Stomach (tissue), 9 donors: ENCODE measurements around the gene FSD1. TPM values are rescaled to one million over a fixed set of nuclear protein-coding genes. Genes with fewer than 3 reads are reported as not detected.
A peak's percentile ranks its signal among the peaks of the same experiment; 100 is the strongest.

Source experiments
- DNase-seq, 2 donors: peaks; one replicate each; pipeline versions ENCODE4 v3.0.0 to v3.0.0-alpha.2; 2013 to 2019
- H3K27ac ChIP-seq, 5 donors: fragments of 200-600 bp in 4 of 5; sonication (generic) in 4 of 5; one replicate each; pipeline ENCODE4 v1.5.1; 2013 to 2019; ENCODE audit warnings: mild to moderate bottlenecking in 1 of 5, moderate library complexity in 1 of 5
- H3K27me3 ChIP-seq, 3 donors: fragments of 200-600 bp; sonication (generic); one replicate each; pipeline ENCODE4 v1.5.1; 2017 to 2019; ENCODE audit warnings: mixed run types in 1 of 3
- H3K36me3 ChIP-seq, 4 donors: fragments of 200-600 bp; sonication (generic); 1 replicate in 3 of 4; 2 replicates in 1 of 4; pipeline ENCODE4 v1.5.1; 2016 to 2019
- H3K4me1 ChIP-seq, 4 donors: fragments of 200-600 bp; sonication (generic); one replicate each; pipeline ENCODE4 v1.5.1; 2016 to 2019
- H3K4me3 ChIP-seq, 4 donors: fragments of 200-600 bp; sonication (generic) in 3 of 4; one replicate each; pipeline ENCODE4 v1.5.1; 2016 to 2019; ENCODE audit warnings: mild to moderate bottlenecking in 1 of 4
- H3K9me3 ChIP-seq, 4 donors: fragments of 200-600 bp; sonication (generic); one replicate each; pipeline ENCODE4 v1.5.1; 2016 to 2019
- CTCF ChIP-seq, 7 experiments: fragments of 450-650 bp in 4 of 7; fragments of 200-600 bp in 3 of 7; sonication (generic) in 3 of 7; IDR thresholded peaks; one replicate each; pipeline ENCODE4 v1.5.1; 2016 to 2019; ENCODE audit warnings: antibody characterized with exemption in 7 of 7, control low read depth in 2 of 7, mild to moderate bottlenecking in 1 of 7
- EP300 ChIP-seq: sonication (generic); formaldehyde crosslinking; IDR thresholded peaks from one replicate; pipeline ENCODE4 v1.6.1; 2017; ENCODE audit warnings: antibody characterized with exemption
- POLR2A ChIP-seq, 4 donors: fragments of 450-650 bp; IDR thresholded peaks; one replicate each; pipeline ENCODE4 v1.6.1; 2016; ENCODE audit warnings: antibody characterized with exemption in 4 of 4, control low read depth in 2 of 4, mild to moderate bottlenecking in 1 of 4, moderate library complexity in 1 of 4
- POLR2AphosphoS5 ChIP-seq, 3 donors: sonication (generic); formaldehyde crosslinking; IDR thresholded peaks; one replicate each; pipeline ENCODE4 v1.6.1; 2016; ENCODE audit warnings: antibody characterized with exemption in 3 of 3
- WGBS, 5 donors: extraction: QIAGEN DNeasy Blood & Tissue Kit in 3 of 5; methylation state at CpG; one replicate each; pipeline versions ENCODE4 v1.1.5 to v1.1.7; 2013 to 2018; 5-methylcytosine and 5-hydroxymethylcytosine counted together
- intact Hi-C: fragments of 100-400 bp; cut with DNase I; formaldehyde crosslinking; loops from one replicate; pipeline ENCODE4 v1.15.1; 2023; ENCODE audit warnings: low total_unique reads
- polyA plus RNA-seq, 3 donors: library from polyadenylated mRNA; stranded (reverse); fragments of 200-250 nt; gene quantifications; one replicate each; pipeline ENCODE4 v1.2.3, GENCODE V29; 2013
- total RNA-seq, 5 donors: library from RNA; depleted of rRNA; stranded (reverse); fragments of >200 nt; gene quantifications; one replicate each; pipeline versions ENCODE4 v1.1.0 to v1.2.3, GENCODE V29; 2014 to 2016
- donor health status: healthy with polysubstance abuse.
- donor health status: Bipolar disorder and iron deficiency.
- donor health status: healthy.

The FSD1 gene
- total and polyA plus RNA-seq, 8 donors: 0.31 to 12.5 (median 1.3) TPM; not detected in 3

DNA sequence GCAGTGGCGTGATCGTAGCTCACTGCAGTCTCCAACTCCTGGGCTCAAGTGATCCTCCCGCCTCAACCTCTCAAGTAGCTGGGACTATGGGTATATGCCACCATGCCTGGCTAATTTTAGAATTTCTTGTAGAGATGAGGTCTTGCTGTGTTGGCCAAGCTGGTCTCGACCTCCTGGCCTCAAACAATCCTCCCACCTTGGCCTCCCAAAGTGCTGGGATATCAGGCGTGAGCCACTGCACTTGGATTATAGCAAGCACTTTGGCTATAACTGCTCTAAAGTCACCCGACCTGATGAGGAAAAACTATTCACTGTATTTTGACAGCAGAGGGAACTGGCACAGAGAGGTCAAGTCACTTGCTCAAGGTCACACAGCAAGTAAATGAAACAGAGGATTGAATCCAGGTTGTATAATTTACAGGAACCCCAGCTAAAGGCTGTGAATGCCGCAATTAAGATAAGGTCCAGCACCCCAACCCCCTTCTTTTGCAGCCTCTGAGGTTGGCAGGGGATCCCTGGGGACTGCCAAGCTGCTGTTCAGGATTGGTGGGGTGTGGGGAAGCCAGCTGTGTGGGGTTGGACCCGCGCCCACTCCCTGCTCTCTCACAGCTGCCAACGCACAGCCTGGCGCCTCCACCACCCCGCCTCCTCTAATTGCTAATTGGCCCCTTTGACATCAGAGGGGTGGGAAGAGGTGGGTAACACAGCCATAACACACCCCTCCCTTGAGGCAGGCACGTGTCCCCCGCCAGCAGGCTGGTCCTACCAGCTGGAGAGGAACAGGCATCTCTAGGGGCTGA lies 8.2 kb upstream of the FSD1 start:
- intact Hi-C loops: no loop called here

GRCh38 chr19:4297901-4298809 lies 6.2 kb upstream of the FSD1 start:
- peaks cover 0 to 51% (median 4%) of the 10 kb centered on the region in 3 donors for H3K27me3 ChIP-seq
- WGBS, 5 donors: 73 to 78% (median 74%) methylated on average over 24 to 27 of the region's 27 CpGs
- no peak overlapping the region for H3K27ac ChIP-seq
- H3K36me3 ChIP-seq: no peaks in the 10 kb centered on the region
- no peak overlapping the region for H3K4me3 ChIP-seq
- peaks cover 0 to 6% (median 0%) of the 10 kb centered on the region in 4 donors for H3K4me1 ChIP-seq
- TF ChIP-seq CTCF (IDR thresholded peaks at IDR 0.05) (no peak), POLR2A (IDR thresholded peaks at IDR 0.05) (no peak), POLR2AphosphoS5 (IDR thresholded peaks at IDR 0.05) (no peak), EP300 (no peak)
- DNase-seq: no peak
- intact Hi-C loops: no loop called here
- no peaks in the 10 kb centered on the region for H3K9me3 ChIP-seq

More for the DNA sequence above, 8.2 kb upstream of the FSD1 start:
- H3K27ac ChIP-seq: no peak overlapping the region
- WGBS, 5 donors: 33 to 45% (median 39%) methylated on average over 12 to 14 of the region's 14 CpGs
- H3K27me3 ChIP-seq: peaks cover 0 to 51% (median 4%) of the 10 kb centered on the region in 3 donors
- H3K4me1 ChIP-seq: peaks cover 0 to 6% (median 0%) of the 10 kb centered on the region in 4 donors
- TF ChIP-seq POLR2AphosphoS5 (IDR thresholded peaks at IDR 0.05) (no peak), POLR2A (IDR thresholded peaks at IDR 0.05) (no peak), EP300 (no peak), CTCF (IDR thresholded peaks at IDR 0.05) (no peak)
- H3K36me3 ChIP-seq: no peaks in the 10 kb centered on the region
- H3K9me3 ChIP-seq: no peaks in the 10 kb centered on the region
- H3K4me3 ChIP-seq: no peak overlapping the region
- peak; percentile 38 to 71 for DNase-seq

- DNase-seq: no peak
- TF ChIP-seq POLR2A (IDR thresholded peaks at IDR 0.05) (no peak), CTCF (IDR thresholded peaks at IDR 0.05) (no peak)
- H3K27me3 ChIP-seq: peaks cover 2 to 56% (median 6%) of the 10 kb centered on the region in 3 donors
- intact Hi-C loops: no loop called here
- no peaks in the 10 kb centered on the region for H3K36me3 ChIP-seq
- peaks cover 0 to 6% (median under 1%) of the 10 kb centered on the region in 4 donors for H3K4me1 ChIP-seq
- WGBS, 5 donors: 76 to 89% (median 86%) methylated on average over 7 to 8 of the region's 8 CpGs
- H3K27ac ChIP-seq: no peak overlapping the region
- no peaks in the 10 kb centered on the region for H3K9me3 ChIP-seq
- no peak overlapping the region for H3K4me3 ChIP-seq
Measured at GRCh38 chr19:4298810-4299550, 5.4 kb upstream of the FSD1 start.

- H3K4me1 ChIP-seq: peaks cover 0 to 14% (median 9%) of the 10 kb centered on the region in 4 donors
- TF ChIP-seq POLR2A (IDR thresholded peaks at IDR 0.05) (no peak), CTCF (IDR thresholded peaks at IDR 0.05) (no peak), POLR2AphosphoS5 (IDR thresholded peaks at IDR 0.05) (no peak), EP300 (no peak)
- no peak overlapping the region for H3K27ac ChIP-seq
- 92 to 98% (median 95%) methylated on average over 3 of the region's 3 CpGs for WGBS, 5 donors
- H3K9me3 ChIP-seq: no peaks in the 10 kb centered on the region
- intact Hi-C loops: no loop called here
- H3K27me3 ChIP-seq: peaks cover 9 to 57% (median 22%) of the 10 kb centered on the region in 3 donors
- no peak overlapping the region for H3K4me3 ChIP-seq
- no peaks in the 10 kb centered on the region for H3K36me3 ChIP-seq
- DNase-seq: no peak
Measured at GRCh38 chr19:4300589-4300988, 3.8 kb upstream of the FSD1 start.
